HG03378 (cell line): Measurements from ENCODE around the gene TEFM.
"Not testable (repeated sequence)": the region's sequence is repeated elsewhere in the genome, so short reads cannot be mapped to it uniquely, and the experiment has no call there.

Experiments
- ATAC-seq: cut with Tn5 transposase; IDR thresholded peaks from one replicate; pipeline ENCODE4 v1.9.1; 2021; ENCODE audit warnings: mild to moderate bottlenecking, moderate library complexity; ENCODE audit not compliant: unreplicated experiment

TEFM gene

DNA sequence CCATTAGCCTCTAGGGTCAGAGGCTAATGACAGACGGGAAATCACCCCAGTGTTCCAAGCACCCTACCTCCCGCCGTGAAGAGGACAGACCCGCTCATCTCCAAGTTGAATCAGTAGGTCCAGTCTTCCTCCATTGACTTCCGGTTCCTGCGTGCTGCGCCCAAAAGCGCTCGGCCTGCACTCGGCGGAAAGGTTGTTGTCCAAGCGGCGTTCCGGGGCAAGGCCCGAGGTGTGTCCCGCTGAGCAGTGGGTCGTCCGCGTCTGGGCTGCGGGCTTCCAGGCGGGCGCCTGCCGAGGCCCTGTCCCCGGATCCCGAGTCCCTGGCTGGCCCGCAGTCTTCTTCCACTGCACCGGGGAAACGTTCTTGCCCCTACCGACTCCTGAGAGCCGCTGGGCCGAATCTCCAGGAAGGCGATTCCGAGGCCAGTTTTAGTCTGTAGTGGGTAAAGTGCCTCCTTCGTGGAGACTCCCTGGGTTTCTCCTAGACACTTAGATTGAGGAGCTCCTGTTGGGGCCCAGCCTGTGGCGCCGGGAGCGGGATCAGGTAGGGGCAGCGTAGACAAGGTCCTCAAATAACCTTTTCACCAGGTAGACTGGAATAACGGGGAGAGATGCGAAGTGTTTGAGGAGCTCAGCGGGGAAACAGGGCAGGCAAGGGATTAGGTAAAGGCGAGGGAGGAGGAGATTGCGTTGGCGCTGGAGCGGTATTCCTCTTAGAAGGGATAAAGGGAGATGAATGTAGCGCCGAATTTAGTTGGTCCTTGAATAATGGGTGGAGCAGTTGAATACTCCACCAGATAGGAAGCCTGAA lies at the start of gene TEFM:
Gene TEFM (minus strand): TSS at position 138 of the 811 bp plus-strand sequence. CDS start 40 bp downstream, at position 98.
- ATAC-seq, result peak; percentile 80

- no peak for ATAC-seq
These were observed 48.2 kb upstream of the TEFM start for GRCh38 chr17:30954046-30954830.

GRCh38 chr17:30952638-30953393 lies 46.8 kb upstream of the TEFM start:
- ATAC-seq, result no peak

DNA sequence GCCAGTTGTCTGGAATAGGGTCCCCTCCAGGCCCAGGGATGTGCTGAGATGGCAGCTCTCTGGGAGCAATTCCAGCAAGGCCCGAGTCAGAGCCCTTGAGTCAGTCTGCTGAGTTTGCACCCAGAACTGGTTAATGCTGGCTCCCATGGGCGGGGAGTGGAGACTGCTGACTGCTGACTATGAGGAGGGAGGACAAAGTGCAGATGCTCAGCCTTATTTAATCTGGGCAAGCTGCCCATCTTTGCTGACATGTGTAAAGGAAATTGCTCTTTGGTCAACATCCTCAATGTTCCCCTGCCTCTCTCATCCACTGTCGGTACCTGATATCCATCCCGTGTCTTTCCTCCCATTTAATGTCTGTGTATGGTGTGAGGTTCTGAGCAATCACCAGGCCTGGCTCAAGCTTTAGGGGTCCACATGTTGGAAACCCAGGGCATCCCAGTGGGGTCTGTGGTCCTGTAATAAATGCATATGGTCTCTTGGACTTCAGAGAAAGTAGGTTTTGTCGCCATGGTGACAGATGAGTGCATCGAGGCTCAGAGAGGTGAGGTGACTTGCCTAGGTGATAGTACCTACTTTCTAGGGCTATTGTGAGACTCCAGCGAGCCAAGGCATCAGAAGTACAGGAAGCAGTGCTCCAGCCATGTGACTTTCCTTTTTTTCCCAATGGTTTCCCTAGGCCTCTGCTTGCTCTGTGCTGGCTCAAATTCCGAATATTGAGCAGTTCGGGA lies 44.8 kb upstream of the TEFM start:
- no peak for ATAC-seq

GRCh38 chr17:30950189-30950588 lies 44.2 kb upstream of the TEFM start:
- ATAC-seq, result no peak

GRCh38 chr17:30947796-30948195 lies 41.8 kb upstream of the TEFM start:
- ATAC-seq, result no peak

DNA sequence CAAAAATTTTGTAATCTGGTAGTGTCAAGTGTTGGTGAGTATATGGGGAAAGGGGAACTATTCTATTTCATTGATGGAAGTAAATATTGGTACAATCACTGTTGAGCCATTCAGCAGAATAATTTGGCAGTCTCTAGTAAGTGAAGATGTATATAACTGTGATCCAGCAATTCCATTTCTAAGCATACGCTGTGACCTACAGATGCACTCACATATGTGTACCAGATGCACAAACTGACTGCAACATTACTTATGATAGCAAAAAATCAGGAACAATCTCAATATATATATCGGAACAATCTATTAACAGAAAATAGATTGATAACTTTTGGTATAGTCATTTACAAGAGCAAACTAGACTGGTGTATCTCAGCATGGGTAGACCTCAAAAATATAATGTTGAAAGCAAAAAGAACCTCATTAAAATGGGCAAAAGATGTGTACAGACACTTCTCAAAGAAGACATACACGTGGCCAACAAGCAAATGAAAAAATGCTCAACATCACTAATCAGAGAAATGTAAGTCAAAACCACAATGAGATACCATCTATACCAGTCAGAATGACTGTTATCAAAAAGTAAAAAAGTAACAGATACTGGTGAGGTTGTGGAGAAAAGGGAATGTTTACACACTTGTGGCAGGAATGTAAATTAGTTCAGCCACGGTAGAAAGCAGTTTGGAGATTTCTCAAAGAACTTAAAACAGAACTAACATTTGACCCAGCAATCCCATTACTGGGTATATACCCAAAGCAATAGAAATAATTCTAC lies 36.5 kb upstream of the TEFM start:
- no peak for ATAC-seq

- no peak for ATAC-seq
These were observed 33.1 kb upstream of the TEFM start for GRCh38 chr17:30939051-30939689.

GRCh38 chr17:30933966-30934365 lies 27.9 kb upstream of the TEFM start:
- ATAC-seq, result no peak

DNA sequence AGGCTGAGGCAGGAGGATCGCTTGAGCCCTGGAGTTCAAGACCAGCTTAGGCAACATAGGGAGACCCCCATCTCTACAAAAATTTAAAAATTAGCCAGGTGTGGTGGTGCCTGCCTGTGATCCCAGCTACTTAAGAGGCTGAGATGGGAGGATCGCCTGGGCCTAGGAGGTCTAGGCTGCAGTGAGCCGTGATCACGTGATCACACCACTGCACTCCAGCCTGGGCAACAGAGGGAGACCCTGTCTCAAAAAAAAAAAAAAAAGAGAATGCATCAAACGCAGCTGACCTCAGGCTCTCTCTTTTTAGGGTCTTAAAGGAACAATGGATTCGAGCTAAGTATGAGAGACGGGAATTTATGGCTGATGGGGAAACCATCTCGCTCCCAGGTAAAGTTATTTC lies 25.5 kb upstream of the TEFM start:
- ATAC-seq, result not testable (repeated sequence)

DNA sequence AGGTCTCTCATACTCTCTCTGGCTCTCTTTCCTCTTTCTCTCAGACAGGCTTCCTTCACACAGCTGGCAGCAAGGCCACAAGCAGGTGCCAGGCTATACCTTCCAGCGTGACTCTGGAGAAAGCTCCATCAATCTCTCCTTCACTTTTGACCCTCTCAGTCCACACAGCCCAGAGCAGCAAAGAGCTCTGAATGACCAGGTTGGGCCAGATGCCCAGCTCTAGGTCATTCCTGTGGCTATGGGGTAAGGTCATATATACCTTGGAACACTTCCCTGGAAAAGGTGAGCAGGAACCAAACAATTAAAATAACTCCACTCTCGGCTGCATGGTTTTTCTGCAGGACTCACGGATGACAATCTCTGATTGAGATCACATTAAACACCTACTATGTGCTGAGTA lies 24.5 kb upstream of the TEFM start:
- ATAC-seq, result no peak

GRCh38 chr17:30929861-30930260 lies 23.8 kb upstream of the TEFM start:
- not testable (repeated sequence) for ATAC-seq

- ATAC-seq, result no peak
These were observed 23.1 kb upstream of the TEFM start for GRCh38 chr17:30929081-30929633.

DNA sequence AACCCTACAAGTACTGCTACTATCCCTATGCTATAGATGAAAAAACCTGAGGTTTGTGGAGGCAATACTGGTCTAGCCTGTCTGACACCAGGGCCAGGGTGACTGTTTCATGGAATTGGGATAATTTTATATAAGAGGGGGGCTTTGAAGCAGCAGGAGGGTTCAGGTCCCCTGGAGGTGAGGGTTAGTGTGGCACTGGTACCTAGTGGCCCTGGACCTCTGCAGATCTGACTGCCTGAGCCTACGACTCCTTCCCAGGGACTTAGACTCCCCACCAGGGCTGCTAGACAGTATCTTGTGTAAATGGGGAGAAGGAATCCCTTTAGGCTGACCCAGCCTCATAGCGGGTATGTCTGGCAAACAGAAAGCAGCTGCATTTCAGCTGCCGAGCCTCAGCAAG lies 22.5 kb upstream of the TEFM start:
- ATAC-seq, result no peak

- ATAC-seq, result no peak
These were observed 21.7 kb upstream of the TEFM start for GRCh38 chr17:30927756-30928155.

DNA sequence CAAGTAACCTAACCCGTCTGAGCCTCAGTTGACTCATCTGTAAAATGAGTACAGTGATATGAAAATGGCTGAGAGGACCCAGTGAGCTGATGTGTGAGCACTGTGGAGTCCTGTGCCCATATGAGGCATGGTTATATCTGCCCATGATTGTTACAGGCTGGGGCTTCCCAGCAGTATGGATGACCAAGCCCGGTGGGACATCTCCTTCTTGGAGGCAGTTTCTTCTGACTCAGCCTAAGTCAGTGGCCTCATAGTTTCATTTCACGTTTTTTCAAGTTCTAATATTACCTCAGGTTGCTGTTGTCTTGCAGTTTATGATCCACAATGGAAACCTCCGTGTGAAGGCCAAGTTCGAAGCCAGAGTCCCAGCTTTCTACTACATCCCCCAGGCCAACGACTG lies 20.5 kb upstream of the TEFM start:
- no peak for ATAC-seq

DNA sequence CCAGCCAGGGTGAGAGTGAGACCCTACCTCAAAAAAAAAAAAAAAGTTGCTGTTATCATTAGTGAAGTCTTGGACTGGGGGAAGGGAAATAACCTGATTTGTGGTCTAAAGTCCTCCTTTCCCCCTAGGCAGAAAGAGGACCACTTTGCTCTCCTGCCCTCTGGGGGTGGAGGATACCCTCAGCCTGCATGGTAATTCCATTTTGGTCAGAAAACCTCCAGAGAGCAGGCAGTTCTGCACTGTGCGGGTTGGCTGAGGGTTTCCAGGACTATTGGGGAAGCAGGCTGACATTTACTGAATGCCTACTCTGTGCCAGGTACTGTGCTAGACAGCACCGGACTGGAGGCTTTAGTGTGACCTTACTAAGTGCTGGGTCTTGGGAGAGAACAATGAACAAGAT lies 18.3 kb upstream of the TEFM start:
- ATAC-seq, result no peak

DNA sequence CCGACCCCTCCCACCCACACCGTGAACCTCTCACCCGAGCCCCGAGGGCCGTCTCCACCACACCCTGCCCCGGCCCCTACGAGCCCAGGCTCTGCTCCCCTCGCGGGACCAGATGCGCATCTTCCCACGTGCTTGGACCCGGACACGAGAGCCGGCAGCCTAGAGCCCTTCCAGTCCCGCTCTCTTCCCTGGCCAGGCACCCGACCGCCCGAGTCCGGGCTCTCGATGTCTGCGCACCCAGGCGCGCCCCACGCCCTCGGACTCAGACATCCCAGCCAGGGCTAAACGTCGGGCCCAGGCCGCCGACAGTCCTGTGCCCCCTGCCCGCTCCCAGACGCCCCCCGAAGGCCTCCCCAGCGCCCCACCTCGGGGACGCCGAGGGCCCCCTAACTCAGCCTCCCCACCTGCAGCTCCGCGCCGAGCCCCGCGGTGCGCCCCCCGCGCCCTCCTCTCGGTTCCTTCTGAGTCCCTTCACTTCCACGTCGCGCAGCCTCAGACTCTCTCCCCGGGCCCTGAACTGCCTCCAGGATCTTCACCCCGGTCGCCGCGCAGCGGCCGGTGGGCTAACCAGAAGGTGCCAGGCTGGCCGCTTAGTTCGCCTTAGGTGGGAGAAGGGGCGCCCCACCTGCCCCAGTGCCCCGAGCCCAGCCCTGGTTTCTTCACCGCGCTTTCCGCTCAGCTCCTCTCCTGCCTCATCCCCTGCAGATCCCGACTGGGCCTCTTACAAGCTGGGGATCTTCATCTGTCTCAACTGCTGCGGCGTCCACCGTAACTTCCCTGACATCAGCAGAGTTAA lies 16.4 kb upstream of the TEFM start:
- no peak for ATAC-seq
